Stimulated activated CD8-positive, alpha-beta memory T cell treated with anti-CD3 and anti-CD28 coated beads, Interleukin-12 subunit alpha, Interleukin-12 subunit beta, amount 100 ng/mL, for 24 hours (primary cell): ENCODE measurements around the gene CTBP1.

Experiments
- DNase-seq: peaks from one replicate; pipeline ENCODE4 v3.0.0-alpha.2; 2020; ENCODE audit errors: extremely low read depth

The CTBP1 gene

DNA sequence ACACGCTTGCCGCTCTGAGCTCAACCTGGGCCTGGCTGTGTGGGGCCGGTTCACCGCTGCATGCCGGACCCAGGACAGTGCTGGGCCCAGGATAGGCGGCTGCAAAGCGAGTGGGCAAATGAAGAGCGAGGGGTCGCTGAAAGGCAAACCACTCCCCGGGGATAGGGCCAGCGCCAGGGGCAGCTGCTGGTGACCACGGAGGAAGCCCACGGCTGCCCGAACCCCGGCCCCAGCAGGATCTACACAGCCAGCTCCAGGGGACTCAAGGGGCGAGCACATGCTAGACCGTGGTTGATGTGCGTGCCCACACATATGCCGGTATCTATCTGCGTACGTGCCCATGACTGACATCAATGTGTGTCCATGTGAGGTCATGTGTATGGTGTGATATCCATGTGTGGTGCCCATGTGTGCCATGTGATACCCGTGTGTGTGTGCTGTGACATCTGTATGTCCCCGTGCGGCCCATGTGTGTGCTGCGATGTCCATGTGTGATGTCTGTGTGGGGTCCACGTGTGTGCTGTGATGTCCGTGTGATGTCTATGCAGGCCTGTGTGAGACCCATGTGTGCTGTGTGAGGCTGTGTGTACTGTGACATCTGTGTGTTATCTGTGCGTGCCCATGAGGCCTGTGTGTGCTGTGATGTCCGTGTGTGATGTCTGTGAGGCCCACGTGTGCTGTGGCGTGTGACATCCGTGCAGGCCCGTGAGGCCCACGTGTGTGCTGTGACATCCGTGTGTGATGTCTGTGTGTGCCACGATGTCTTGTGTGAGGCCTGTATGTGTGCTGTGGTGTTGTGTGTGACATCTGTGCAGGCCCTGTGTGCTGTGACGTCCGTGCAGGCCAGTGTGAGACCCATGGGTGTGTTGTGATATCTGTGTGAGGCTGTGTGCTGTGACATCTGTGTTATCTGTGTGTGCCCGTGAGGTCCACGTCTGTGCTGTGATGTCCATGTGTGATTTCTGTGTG lies 24.8 kb downstream of the CTBP1 start:
- no peak for DNase-seq

DNA sequence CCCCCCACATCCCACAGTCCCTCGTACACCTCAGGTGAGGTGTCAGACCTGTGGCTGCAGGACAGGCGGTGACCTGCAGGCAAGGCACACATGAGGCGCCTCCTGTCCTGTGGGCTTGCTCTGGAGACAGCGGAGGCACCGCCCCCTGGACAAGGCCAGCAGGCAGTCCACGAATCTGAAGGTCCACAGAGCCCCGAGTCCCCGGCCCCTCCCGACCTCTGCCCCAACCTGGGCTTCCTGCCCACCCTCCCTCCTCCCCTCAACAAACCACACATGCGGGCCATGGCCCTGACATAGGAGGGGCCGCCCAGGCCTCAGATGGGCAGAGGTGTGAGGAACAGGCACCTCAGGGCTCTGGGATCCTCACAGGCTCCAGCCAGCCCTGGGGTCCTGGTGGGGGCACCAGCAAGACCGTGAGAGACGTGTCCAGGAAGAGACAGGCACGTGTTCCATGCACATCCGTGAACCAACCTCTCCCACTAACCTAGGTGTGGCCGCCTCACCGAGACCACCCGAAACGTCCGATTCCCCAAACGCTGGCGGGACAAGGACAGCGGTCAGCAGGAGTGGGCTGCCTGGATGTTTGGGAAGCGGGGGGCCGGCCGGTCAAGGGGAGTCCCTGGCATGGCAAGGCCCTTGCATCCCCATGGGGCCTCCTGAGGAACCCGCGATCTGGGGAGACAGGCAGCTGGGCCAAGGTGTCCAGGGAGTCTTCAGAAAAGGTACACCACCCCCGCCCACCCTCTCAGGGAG lies 25.8 kb downstream of the CTBP1 start:
- DNase-seq: no peak

DNA sequence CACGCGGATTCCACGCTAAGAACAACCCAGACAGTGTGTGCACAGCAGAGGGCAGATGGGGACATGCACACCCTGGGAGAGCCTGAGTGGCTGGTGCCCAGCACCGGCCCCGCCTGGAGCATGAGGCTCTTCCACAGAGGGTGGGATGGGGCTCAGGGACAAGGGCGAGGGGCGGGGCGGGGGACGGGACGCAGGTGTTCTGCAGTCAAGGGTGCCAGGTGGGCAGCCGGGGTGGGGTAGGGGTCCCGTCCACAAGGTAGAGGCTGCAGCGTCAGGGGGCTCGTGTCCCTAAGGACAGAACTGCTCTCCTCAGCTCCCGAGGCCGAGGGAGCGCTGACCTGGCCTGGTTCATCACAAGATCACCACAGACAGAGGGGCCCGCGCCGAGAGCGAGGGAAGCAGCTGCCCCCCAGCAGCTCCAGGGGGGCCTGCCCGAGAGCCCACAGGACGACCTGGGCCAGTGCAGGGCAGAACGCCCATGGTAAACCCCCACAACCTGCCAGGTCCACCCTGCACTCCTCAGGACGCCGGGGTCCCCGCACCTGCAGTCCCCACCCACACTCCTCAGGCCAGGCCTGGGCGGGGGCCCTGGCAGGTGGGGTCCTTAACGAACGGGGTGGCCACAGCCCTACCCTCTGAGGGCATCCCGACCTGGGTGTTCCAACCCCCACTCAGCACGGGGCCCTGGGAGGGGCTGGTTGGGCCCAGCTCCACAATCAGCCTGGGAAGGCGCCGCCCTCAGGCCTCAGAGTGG lies 26.7 kb downstream of the CTBP1 start:
- DNase-seq: no peak

DNA sequence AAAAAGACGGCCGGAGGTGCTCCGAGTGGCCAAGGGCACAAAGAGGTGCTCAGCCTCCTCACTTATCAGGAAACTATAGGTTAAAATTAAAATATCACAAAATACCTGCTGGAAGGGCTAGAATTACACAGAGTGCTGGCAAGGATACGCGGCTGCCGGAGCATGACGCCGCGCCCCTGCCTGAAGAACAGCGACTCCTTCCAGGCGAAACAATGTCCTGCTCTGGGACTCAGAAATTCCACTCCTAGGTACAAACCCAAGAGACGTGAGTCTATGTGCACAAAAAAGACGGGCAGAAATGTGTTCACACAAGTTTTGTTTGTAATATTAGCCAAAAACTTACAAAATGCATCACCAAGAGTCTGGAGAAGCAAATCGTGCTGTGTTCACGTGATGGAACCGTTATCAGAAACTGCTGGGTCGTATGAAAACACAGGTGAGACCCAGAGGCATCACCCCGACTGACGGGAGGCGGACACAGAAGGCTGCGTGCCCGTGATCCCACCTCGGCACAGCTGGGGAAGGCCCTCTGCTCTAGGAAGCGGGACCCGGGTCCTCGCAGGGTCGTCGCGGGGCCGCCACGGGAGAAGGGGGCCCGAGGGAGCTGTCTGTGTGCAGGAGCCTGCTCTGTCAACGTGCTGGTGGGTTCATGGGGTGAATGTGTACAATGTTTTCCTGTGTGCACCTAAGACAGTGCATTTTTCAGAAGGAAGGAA lies 27.6 kb downstream of the CTBP1 start:
- no peak for DNase-seq

DNA sequence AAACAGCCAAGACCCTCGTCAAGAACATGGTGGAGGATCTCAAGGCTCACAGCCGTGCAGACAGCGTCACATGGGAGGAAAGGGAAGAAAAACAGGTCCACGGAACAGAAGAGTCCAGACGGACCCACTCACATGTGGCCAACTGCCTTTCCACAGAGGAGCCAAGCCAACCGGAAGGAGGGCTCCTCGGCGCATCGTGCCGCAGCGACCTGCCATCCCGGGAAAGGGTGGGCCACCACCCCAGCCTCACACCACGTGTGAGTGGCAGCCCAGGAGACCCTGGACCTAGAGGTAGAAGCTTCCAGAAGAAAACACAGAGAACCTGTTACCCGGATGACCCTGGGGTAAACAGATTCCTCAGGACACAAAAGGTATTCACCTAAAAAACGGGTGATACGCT lies 28.4 kb downstream of the CTBP1 start:
- DNase-seq: no peak

DNA sequence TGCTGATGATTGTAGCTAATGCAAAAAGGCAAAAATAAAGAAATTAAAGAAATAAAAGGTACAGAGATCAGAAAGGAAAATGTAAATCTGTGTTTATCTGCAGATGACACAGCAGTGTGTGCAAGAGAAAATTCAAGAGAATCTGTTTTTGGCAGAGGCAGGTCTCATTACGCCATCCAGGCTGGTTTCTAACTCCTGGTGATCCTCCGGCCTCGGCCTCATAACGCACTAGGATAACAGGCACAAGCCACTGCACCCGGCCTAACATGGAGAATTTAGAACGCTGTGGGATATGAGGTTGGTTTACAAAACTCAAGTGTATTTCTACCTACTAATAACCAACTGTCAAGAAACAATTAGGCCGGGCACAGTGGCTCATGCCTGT lies 29.4 kb downstream of the CTBP1 start:
- no peak for DNase-seq

DNA sequence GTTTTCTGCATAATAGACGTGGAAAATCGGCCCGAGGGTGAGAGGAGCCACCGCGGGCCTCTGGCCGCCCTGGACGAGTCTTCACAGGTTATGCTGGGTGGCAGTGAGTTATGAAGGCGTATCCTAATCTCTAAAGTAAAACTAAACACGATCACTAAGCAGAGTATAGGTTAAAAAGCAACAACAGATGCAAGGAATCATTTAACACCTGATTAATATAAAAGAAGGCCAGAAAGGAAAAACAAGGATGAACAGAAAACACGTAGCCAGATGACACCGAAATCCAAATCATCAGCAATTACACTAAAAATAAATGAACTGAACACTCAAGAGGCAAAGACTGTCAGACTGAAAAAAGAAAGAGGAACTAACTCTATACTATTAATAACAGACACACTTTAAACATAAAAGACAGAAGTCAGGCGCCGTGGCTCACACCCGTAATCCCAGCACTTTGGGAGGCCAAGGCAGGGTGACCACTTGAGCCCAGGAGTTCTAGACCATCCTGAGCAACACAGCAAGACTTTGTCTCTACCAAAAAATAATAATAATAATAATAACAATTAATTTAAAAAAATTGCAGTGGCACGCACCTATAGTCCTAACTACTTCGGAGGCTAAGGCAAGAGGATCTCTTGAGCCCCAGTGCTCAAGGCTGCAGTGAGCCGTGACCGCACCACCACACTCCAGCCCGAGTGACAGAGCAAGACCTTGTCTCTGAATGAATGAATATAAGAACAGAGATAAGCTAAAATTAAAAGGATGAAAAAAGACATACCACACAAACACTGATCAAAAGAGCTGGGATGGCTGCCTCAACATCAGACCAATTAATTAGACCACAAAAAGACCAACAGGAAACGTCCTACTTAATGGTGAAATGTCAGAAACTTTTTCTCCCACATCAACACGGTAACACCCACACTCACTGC lies 30.0 kb downstream of the CTBP1 start:
- no peak for DNase-seq

DNA sequence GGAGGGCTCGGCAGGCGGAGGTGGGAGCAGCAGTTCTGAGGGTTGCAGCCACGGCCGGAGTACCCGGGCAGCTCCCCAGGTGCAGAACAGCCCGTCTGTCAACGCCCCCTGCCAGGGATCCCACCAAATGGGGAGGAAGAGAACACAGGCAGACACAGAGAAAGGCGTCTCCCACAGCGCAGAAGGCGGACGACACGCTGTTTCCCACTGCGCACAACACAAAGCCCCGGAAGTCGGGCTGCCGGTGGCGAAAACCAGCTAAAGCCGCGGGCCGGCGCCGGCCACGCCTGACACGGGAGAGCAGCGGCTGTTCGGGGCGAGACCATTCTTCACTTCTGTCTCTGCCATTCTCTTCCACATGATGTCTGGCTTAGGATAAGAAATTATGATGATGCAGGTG lies 31.6 kb downstream of the CTBP1 start:
- no peak for DNase-seq

DNA sequence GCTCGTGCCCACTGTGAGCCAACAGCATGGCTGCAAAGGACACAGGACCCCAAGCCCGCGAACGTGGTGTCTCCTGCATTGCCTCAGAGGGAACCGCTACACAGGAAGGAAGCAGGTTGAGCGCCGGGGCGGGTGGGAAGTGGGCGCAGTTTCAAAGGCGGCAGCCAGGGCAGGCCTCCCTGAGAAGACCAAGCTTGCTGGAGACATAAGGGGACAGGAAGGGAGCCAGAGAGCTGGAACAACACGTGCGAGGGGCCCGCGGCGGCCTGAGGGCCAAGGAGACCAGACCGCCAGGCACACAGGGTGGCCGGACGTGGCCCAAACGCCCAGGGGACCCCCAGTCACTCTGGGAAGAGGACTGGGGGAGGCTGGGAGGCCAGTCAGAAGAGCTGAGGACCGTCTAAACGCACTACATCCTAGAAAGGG lies 32.0 kb downstream of the CTBP1 start:
- no peak for DNase-seq

DNA sequence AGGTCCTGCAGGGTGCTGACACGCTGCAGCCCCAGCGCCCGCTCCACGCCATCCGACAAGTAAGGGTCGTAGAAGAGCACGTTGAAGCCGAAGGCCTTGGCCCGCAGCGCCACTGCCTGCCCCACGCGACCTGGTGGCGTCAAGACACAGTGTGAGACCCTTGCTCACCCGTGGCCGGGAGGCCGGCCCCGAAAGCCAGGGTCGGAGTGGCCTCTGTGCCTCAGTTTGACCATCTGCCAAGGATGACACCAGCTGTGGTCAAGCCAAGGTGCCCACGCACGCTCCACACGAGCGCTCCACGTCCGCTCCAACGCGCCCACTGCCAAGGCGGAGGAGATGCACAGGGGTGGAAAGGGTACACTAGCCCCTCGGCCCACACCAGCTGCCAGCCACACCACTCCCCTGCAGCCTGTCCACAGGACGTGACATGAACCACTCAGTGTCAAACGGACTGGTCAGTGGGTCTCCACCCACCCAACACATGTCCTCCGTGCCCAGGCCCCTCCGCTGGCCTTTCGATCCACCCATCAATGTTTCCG lies 32.8 kb downstream of the CTBP1 start:
- no peak for DNase-seq

DNA sequence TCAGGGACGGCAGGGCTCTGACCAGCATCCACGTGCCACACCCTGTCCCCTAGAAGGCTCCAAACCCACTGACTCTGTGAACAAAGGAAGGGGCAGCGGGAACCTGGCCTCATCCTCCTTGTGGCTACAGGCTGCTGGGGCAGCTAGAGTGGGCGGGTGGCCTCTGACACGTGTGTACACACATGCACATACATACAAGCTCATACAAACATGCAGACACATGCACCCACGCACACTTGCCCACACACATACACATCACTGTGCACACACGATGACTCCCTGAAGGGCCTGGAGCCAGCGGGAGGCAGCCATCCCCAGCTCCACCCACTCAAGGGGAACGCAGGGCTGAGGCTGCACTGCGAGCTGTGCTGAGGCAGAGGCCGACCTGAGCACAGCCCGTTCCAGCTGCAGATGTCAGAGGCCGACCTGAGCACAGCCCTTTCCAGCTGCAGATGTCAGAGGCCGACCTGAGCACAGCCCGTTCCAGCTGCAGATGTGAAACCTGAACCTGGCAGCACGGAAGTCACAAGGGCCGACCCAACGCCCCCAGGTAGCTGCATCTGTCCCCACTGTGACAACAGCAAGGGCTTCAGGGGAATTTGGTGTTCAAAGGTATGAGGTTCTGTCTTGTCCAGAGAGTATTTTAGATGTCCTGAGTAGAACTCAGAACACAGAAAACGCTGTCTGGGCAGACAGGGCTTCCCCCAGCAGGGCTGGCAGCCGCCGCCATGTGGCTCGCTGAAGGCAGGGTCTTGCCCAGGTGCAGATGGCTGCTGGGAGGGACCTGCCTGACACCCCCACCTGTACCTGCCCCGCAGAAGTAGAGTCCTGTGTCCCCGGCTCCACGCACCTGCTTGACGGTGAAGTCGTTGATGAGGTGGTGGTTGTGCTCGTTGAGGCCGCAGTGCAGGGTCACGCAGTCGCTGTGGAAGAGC lies 33.5 kb downstream of the CTBP1 start:
- DNase-seq: no peak

DNA sequence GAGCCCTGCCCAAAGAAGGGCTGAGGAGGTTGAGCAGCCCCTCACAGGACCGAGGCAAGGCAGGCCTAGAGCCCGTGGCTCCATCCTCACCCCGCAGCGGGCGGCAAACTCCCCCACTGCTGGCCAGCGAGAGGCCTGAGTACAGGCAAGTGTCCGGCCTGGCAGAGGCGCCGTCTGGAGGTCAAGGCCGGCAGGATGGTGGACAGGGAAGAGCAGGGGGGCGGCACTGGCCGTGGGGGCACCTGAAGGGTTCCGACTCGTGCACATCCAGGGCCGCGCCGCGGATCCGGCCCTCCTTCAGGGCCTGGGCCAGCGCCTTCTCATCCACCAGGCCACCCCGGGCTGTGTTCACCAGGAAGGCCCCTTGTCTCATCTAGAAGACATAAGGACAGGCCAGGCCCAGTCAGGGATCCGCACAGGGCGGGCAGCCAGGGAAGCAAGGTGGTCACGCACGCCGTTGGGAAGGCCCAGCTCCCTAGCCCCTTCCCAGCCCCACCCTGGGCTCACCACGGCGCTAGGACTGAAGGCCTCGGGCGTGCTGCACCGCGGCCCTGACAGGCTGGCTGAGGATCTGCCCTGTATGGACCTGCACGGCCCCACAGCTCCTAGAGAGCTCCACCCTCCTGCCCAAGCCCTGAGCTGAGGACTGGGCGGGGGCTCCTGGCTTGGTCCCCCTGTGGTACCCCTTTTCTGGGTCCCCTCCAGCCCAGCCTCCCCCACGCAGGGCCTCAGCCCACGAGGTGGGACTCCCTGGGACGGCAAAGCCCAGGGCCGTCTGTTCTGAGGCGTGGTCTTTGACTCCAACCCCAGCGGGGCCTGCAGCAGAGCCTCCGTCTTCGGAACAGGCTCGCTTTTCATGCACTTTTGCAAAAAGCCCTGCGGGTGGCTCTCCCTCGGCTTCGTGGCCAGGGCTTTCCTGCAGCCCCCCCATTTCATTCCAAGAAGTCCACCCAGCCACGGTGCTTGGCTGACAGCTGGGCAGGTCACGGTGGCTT lies 34.5 kb downstream of the CTBP1 start:
- no peak for DNase-seq

DNA sequence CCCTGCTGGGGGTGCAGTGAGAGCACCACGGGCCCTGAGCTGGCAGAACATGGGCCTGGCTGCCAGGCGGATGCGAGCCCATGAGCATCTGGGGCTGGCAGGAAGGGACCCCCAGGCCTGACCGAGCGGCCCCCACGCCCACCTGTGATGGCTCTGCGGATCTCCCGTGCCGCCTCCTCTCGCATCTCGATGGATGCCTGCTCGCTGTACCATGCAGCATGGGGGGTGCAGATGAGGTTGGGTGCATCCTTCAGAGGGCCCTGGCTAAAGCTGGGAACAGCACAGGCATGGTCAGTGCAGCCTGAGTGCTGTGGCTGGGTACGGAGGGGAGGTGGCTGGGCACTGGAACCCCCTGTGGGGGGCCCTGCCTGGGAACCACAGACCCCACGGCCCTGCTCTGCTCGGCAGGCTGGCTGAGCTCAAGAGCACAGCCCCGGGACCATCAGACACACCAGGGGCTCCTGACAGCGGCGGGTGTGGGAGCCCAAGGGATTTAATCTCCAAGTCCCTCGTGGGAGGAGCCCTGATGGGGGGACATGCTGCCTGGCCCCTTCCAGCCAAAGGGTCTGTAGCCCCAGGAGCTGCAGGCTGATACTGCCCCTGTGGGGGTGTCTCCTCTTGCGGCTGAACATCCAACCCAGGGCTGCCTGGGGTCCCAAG lies 35.5 kb downstream of the CTBP1 start:
- DNase-seq: no peak

DNA sequence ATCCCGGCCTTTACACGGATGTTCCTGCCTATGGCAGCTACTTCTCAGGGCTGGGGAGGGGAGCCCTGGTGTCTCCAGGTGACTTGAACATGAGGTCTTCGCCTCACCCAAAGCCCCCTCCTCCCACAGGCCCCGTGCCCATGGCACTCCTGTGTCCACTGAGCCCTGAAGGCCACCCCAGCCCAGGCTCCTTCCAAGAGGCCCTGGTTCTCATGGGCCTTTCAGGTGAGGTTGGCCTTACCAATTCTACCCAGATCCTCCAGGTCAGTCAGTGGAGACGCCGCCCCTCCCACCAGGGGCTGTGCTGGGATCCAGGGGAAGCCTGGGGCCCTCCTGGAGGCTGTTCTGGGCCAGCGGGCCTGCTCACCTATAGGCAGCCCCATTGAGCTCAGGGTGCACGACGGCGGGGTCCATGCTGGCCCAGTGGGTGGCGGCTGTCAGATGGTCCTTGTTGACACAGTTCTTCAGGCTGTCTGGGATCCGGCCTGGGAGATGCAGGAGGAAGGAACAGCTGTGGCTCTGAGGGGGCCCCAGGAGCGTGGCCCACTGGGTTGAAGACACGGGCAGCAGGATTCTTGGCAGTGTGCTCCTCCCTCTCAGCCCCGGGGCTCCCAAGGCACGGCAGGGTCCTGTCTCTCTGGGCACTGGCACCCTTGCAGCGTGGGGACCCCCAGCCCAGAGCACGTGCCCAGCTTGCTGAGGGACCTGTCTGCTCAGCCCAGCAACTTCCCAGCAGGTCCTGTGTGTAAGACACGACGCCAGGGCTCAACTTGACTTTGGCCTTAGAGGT lies 36.2 kb downstream of the CTBP1 start:
- no peak for DNase-seq

DNA sequence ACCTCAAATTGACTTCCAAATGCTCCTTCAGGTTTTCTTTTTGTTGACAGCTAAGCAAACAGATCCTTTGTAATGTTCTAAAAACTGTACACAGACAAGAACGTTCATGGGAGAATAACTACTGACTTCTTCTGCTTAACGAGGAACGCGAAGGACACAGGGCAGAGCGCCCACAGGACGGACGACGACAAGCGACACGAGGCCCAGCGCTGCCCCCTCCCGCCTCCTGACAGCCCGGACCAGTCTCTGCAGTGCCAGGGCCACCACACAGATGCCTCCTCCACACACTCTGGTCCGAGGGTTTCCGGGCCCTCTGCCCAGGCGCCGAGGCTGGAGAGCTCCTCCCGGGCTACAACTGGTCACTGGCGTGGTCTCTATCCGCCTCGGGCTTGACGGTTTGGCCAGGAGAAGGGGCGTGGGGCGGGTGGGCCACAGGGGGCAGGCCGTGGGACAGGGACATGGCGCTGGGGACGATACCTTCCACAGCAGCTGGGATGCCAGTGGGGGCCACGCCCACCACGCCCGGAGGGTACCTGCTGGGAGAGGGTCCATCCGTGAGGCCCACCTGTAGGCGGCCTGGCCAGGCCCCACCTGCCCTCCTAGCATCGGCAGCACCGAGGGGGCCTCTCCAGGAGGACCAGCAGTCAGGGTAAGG lies 36.9 kb downstream of the CTBP1 start:
- no peak for DNase-seq

DNA sequence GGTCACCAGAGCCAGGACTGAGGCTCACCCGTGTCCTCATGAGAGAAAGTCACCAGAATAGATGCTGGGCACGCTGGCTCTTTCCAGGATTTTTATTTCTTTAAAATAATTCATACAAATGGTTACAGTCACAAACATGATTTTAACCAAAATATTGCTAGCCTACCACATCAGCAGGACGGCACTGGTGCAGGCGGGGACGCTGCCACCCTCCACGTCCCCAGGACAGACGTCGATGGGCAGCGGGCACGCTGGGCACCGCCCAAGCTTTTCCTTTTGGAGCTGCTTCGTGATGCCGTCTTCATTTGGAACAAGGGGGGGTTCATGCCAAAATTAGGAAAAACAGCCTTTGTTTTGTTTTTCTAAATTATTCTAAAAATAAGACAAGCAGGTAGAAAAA lies 37.6 kb downstream of the CTBP1 start:
- DNase-seq: no peak
